GM21529 (cell line): ENCODE results near the gene ZG16B.

ENCODE experiments used
- ATAC-seq: cut with Tn5 transposase; IDR thresholded peaks from one replicate; pipeline ENCODE4 v1.9.1; 2021; ENCODE audit not compliant: unreplicated experiment

The ZG16B gene

GRCh38 chr16:2829501-2830354 lies at the start of gene ZG16B:
Gene ZG16B, plus strand, starts transcription at chr16:2830303. Its CDS starts 139 bp downstream, at chr16:2830442.
- ATAC-seq = no peak

- no peak for ATAC-seq
Measured at GRCh38 chr16:2782583-2783351, 47.3 kb upstream of the ZG16B start.

GRCh38 chr16:2783581-2784357 lies 46.3 kb upstream of the ZG16B start:
- no peak for ATAC-seq

GRCh38 chr16:2784358-2785100 lies 45.6 kb upstream of the ZG16B start:
- no peak for ATAC-seq

GRCh38 chr16:2785101-2785991 lies 44.8 kb upstream of the ZG16B start:
- no peak for ATAC-seq

GRCh38 chr16:2786061-2786825 lies 43.9 kb upstream of the ZG16B start:
- ATAC-seq = no peak

- ATAC-seq = no peak
Measured at GRCh38 chr16:2786826-2787151, 43.3 kb upstream of the ZG16B start.

GRCh38 chr16:2787406-2787805 lies 42.7 kb upstream of the ZG16B start, which contains the start of gene PRSS33:
Gene PRSS33, minus strand, starts transcription at chr16:2787560. Its CDS starts 1,013 bp downstream, at chr16:2786547.
- no peak for ATAC-seq

GRCh38 chr16:2787961-2788360 lies 42.1 kb upstream of the ZG16B start:
- no peak for ATAC-seq

- ATAC-seq = no peak
Measured at GRCh38 chr16:2790631-2791030, 39.5 kb upstream of the ZG16B start.

GRCh38 chr16:2791174-2791573 lies 38.9 kb upstream of the ZG16B start:
- no peak for ATAC-seq

GRCh38 chr16:2792940-2793339 lies 37.2 kb upstream of the ZG16B start:
- ATAC-seq = no peak

GRCh38 chr16:2795395-2796143 lies 34.5 kb upstream of the ZG16B start:
- no peak for ATAC-seq

GRCh38 chr16:2798723-2799204 lies 31.3 kb upstream of the ZG16B start:
- no peak for ATAC-seq

- no peak for ATAC-seq
Measured at GRCh38 chr16:2799205-2799858, 30.8 kb upstream of the ZG16B start.

- no peak for ATAC-seq
Measured at GRCh38 chr16:2799859-2800226, 30.3 kb upstream of the ZG16B start.

GRCh38 chr16:2803545-2804195 lies 26.4 kb upstream of the ZG16B start:
- no peak for ATAC-seq
